ENCODE results near the gene SCNN1A.

Gene SCNN1A

DNA sequence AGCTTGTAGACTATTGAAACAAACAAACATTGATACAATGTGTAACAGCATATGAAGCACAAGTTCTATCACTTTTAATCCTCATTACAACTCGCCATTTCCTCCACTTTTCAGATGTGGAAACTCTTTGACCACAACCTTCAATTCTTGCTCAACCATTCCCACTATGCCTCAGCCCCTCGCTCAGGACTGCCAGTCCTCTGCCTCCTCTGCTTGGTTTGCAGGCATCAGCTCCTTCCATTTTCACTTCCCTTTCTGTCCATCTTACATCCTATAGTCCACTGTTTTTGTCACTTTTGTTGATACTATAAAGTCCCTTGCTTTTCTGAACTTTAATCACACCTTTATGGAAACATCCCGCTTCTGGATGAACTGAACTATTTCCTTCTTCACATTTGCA is 41.2 kb upstream of the SCNN1A start:
- DNase-seq (ENCODE audit: extremely low spot score) = no peak
- TF ChIP-seq, protein P1, sequence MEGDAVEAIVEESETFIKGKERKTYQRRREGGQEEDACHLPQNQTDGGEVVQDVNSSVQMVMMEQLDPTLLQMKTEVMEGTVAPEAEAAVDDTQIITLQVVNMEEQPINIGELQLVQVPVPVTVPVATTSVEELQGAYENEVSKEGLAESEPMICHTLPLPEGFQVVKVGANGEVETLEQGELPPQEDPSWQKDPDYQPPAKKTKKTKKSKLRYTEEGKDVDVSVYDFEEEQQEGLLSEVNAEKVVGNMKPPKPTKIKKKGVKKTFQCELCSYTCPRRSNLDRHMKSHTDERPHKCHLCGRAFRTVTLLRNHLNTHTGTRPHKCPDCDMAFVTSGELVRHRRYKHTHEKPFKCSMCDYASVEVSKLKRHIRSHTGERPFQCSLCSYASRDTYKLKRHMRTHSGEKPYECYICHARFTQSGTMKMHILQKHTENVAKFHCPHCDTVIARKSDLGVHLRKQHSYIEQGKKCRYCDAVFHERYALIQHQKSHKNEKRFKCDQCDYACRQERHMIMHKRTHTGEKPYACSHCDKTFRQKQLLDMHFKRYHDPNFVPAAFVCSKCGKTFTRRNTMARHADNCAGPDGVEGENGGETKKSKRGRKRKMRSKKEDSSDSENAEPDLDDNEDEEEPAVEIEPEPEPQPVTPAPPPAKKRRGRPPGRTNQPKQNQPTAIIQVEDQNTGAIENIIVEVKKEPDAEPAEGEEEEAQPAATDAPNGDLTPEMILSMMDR (IDR thresholded peaks at IDR 0.05; ENCODE audit: control extremely low read depth, extremely low read depth, low read depth, missing control alignments) = no peak
- CTCF ChIA-PET = interaction anchor here (1.1 to 5.2 kb wide), 5 partner anchors 15 to 121 kb away, joined by 3 to 18 read pairs (median 4); no protein-coding TSS in a partner anchor
- POLR2A ChIA-PET = interaction anchor here (0.6 kb wide), 1 partner anchor 118 kb away, joined by 3 read pairs; the partner anchor contains the start of gene GAPDH

DNA sequence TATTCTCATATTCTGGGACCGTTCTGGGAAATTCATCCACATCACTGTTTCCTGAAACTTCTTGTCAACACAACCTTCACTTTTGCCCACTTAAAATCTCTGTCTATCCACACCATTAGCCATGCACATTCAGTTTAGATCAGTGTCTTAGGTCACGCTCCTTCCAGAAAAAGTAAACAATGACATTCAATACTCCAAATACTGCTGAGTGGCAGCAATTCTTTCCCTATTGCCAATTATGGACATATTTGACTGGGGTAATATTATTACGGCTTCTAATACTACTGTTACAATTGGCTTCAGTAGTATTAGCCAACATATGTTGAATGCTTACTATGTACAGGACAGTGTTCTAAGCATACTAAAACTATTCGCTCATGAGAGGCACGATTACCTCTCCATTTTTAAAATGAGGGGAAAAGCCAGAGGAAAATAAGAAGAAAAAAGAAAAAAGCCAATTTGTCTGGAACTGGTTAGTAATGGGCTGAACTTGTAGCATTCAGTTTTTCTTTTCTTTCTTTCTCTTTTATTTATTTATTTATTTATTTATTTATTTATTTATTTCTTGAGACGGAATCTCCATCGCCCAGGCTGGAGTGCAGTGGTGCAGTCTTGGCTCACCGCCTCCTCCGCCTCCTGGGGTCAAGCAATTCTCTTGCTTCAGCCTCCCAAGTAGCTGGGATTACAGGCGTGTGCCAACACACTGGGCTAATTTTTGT is 32.0 kb upstream of the SCNN1A start:
- TF ChIP-seq, protein P1 (IDR thresholded peaks at IDR 0.05; ENCODE audit: control extremely low read depth, extremely low read depth, low read depth, missing control alignments) = no peak
- POLR2A ChIA-PET = no interaction called here
- DNase-seq (ENCODE audit: extremely low spot score) = no peak
- CTCF ChIA-PET = no interaction called here

DNA sequence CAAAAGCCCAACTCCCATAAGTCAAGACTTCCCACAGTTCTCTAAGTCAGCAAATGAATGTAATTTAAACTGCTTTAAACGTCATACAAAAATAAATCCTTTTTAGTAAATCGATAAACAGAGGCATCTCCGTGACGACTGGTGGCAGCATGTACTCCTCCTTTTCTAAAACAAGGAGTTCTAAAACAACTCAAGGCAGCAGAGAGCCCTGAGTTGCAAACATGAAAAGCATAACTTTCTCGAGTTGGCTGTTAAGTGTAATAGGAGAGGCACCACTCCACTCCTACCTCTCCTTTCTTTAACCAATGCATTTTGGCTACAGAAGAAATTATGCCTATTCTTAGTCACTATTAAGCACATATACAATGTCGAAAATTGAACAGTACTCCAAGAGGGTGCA is 30.6 kb upstream of the SCNN1A start:
- POLR2A ChIA-PET = no interaction called here
- DNase-seq (ENCODE audit: extremely low spot score) = no peak
- CTCF ChIA-PET = no interaction called here
- TF ChIP-seq, protein P1 (IDR thresholded peaks at IDR 0.05; ENCODE audit: control extremely low read depth, extremely low read depth, low read depth, missing control alignments) = no peak

DNA sequence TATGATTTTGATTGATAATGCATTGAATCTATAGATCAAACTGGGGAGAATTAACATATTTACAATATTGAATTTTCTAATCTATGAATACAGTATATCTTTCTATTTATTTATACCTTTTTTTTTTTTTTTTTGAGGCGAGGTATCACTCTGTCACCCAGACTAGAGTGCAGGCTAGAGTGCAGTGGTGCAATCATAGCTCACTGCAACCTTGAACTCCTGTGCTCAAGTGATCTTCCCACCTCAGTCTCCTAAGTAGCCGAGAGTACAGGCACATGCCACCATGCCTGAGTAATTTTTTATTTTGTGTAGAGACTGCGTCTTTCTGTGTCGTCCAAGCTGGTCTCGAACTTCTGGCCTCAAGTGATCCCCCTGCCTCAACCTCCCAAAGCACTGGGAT is 29.0 kb upstream of the SCNN1A start:
- POLR2A ChIA-PET = no interaction called here
- TF ChIP-seq, protein P1 (IDR thresholded peaks at IDR 0.05; ENCODE audit: control extremely low read depth, extremely low read depth, low read depth, missing control alignments) = no peak

DNA sequence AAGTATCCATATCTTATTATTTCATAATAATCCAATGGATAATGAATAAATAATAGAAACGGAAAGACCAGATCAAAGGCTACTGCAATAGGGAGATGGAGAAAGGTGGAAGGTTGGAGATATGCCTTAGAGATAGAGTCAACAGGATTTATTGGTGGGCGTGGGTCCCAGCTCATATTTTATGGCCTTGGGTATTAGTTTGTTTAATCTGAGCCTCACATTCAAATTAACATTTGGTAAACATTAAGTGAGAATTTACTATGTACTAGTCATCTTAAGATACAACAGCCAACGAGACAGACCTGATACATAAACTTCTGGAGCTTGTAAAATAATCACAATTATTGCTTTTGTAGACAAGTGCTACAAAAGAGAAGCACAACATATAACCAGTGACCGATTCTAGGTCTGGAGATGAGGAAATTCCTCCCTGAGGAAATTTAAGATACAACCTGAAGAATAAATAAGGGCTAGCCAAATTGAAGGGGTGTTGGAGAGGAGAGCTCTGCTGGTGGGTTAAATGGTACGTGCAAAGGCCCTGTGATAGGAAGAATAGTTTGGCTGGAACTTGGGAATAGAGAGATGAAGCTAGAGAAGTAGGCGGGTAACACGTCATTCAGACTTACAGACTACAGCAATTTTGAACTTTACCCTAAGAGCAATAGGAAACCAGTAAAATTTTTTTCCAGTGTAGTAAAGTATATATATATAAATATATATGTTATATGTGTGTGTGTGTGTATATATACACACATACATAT is 24.7 kb upstream of the SCNN1A start:
- TF ChIP-seq, protein P1 (IDR thresholded peaks at IDR 0.05; ENCODE audit: control extremely low read depth, extremely low read depth, low read depth, missing control alignments) = no peak
- POLR2A ChIA-PET = no interaction called here
- CTCF ChIA-PET = no interaction called here

More for the DNA sequence above, 29.0 kb upstream of the SCNN1A start:
- no peak for DNase-seq (ENCODE audit: extremely low spot score)
- CTCF ChIA-PET = interaction anchor here (1.1 kb wide), 1 partner anchor 15 kb away, joined by 4 read pairs; no protein-coding TSS in a partner anchor

DNA sequence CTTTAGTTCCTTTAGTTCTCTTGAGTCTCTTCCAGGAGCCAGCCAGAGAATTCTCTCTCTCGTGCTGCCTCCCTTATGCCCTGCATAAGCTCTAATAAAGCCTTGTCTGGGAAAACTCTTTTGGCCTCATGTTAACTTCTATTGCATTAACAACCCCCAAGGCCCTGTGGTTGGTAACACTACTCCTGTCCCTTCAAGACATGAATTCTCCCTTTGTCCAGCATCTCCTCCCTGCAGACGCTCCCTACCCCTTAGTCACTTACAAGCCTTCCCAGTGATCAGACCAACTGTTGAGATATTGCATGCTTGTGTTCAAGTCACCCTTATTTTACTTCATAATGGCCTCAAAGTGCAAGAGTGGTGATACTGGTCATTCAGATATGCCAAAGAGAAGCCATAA is 20.7 kb upstream of the SCNN1A start:
- DNase-seq (ENCODE audit: extremely low spot score) = no peak
- ChIA-PET CTCF (no interaction called here), POLR2A (no interaction called here)
- TF ChIP-seq, protein P1 (IDR thresholded peaks at IDR 0.05; ENCODE audit: control extremely low read depth, extremely low read depth, low read depth, missing control alignments) = no peak

More for the DNA sequence above, 24.7 kb upstream of the SCNN1A start:
- DNase-seq (ENCODE audit: extremely low spot score) = no peak

Measured in GM10248 (cell line).